ENCODE measurements around the gene CCDC13. TPM values are rescaled to one million over a fixed set of nuclear protein-coding genes. Genes with fewer than 3 reads are reported as not detected.
A peak's percentile ranks its signal among the peaks of the same experiment; 100 is the strongest.

CCDC13 gene
- total and polyA plus RNA-seq, 2 of the 13 experiments (the other 11 are each of a cell fraction or from before 2014, with no cell fraction given), result 0.22 to 0.51 TPM

DNA sequence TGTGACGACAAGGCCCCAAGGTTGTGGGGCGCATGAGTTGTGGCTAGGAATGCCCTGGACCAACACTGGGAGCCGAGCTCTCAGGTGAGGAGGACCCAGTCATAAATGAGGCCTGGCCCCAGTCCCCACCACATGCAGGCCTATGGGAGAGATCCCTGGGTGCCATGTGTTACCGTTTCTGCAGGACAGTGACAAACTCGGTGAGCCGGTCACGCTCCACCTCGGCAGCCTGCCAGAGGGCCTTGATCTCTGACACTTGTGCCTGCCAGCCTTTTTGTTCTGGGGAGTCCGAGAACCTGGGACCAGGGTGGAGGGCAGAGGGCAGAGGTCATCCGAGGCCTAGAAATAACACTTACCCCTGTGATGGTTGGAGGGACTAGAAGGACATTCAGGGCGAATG is 42.8 kb downstream of the CCDC13 start (continued):
- TF ChIP-seq, protein P1, sequence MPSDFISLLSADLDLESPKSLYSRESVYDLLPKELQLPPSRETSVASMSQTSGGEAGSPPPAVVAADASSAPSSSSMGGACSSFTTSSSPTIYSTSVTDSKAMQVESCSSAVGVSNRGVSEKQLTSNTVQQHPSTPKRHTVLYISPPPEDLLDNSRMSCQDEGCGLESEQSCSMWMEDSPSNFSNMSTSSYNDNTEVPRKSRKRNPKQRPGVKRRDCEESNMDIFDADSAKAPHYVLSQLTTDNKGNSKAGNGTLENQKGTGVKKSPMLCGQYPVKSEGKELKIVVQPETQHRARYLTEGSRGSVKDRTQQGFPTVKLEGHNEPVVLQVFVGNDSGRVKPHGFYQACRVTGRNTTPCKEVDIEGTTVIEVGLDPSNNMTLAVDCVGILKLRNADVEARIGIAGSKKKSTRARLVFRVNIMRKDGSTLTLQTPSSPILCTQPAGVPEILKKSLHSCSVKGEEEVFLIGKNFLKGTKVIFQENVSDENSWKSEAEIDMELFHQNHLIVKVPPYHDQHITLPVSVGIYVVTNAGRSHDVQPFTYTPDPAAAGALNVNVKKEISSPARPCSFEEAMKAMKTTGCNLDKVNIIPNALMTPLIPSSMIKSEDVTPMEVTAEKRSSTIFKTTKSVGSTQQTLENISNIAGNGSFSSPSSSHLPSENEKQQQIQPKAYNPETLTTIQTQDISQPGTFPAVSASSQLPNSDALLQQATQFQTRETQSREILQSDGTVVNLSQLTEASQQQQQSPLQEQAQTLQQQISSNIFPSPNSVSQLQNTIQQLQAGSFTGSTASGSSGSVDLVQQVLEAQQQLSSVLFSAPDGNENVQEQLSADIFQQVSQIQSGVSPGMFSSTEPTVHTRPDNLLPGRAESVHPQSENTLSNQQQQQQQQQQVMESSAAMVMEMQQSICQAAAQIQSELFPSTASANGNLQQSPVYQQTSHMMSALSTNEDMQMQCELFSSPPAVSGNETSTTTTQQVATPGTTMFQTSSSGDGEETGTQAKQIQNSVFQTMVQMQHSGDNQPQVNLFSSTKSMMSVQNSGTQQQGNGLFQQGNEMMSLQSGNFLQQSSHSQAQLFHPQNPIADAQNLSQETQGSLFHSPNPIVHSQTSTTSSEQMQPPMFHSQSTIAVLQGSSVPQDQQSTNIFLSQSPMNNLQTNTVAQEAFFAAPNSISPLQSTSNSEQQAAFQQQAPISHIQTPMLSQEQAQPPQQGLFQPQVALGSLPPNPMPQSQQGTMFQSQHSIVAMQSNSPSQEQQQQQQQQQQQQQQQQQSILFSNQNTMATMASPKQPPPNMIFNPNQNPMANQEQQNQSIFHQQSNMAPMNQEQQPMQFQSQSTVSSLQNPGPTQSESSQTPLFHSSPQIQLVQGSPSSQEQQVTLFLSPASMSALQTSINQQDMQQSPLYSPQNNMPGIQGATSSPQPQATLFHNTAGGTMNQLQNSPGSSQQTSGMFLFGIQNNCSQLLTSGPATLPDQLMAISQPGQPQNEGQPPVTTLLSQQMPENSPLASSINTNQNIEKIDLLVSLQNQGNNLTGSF (CRISPR knock-in tag; IDR thresholded peaks at IDR 0.05), result no peak
- TF ChIP-seq, protein P2, sequence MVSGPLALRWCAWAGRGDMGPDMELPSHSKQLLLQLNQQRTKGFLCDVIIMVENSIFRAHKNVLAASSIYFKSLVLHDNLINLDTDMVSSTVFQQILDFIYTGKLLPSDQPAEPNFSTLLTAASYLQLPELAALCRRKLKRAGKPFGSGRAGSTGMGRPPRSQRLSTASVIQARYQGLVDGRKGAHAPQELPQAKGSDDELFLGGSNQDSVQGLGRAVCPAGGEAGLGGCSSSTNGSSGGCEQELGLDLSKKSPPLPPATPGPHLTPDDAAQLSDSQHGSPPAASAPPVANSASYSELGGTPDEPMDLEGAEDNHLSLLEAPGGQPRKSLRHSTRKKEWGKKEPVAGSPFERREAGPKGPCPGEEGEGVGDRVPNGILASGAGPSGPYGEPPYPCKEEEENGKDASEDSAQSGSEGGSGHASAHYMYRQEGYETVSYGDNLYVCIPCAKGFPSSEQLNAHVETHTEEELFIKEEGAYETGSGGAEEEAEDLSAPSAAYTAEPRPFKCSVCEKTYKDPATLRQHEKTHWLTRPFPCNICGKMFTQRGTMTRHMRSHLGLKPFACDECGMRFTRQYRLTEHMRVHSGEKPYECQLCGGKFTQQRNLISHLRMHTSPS (CRISPR knock-in tag; IDR thresholded peaks at IDR 0.05; ENCODE audit: low read depth), result peak; percentile 36; the same call in 1 of the 2 replicates
- TF ChIP-seq NFE2L1 (CRISPR knock-in tag; IDR thresholded peaks at IDR 0.05; ENCODE audit: borderline replicate concordance) (no peak), JDP2 (CRISPR knock-in tag; IDR thresholded peaks at IDR 0.05; ENCODE audit: borderline replicate concordance) (no peak), NFKBIZ (CRISPR knock-in tag; IDR thresholded peaks at IDR 0.05) (no peak), CBX2 (IDR thresholded peaks at IDR 0.05; ENCODE audit: low read depth, low read length) (no peak), CBX2 (CRISPR knock-in tag; IDR thresholded peaks at IDR 0.05; ENCODE audit: low read depth) (no peak), HDAC6 (IDR thresholded peaks at IDR 0.05; ENCODE audit: low read depth, low read length) (no peak), HDAC1 (CRISPR knock-in tag; IDR thresholded peaks at IDR 0.05) (no peak), SMARCE1 (IDR thresholded peaks at IDR 0.05; ENCODE audit: borderline replicate concordance) (no peak), ZNF367 (CRISPR knock-in tag; IDR thresholded peaks at IDR 0.05; ENCODE audit: borderline replicate concordance) (no peak), ZNF510 (CRISPR knock-in tag; IDR thresholded peaks at IDR 0.05; ENCODE audit: low read depth) (no peak), BORCS8-MEF2B (CRISPR knock-in tag; IDR thresholded peaks at IDR 0.05) (no peak), SAP130 (CRISPR knock-in tag; IDR thresholded peaks at IDR 0.05; ENCODE audit: low read depth) (0 out of 2 replicates have a peak, but pooled peaks have one; percentile 11), HMGA1 (CRISPR knock-in tag; conservative IDR thresholded peaks at IDR 0.05) (no peak), TCF12 (IDR thresholded peaks at IDR 0.05) (no peak), TCF12 (CRISPR knock-in tag; IDR thresholded peaks at IDR 0.05) (no peak)
- TF ChIP-seq, protein P3, sequence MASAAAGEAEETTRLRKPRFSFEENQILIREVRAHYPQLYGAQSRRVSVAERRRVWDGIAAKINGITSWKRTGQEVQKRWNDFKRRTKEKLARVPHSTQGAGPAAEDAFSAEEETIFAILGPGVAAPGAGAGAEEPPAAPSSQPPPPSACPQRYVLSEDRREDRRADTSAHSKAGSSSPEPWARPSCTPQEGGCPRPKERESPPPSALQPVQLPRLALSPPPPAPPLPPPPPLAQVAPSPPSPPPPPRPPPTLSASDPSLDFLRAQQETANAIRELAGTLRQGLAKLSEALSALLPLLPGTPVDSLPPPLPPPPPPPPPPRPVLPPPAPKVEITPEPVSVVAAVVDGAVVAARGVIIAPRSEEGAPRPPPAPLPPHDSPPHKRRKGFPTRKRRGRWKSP (CRISPR knock-in tag; IDR thresholded peaks at IDR 0.05), result no peak
- TF ChIP-seq, protein P4, sequence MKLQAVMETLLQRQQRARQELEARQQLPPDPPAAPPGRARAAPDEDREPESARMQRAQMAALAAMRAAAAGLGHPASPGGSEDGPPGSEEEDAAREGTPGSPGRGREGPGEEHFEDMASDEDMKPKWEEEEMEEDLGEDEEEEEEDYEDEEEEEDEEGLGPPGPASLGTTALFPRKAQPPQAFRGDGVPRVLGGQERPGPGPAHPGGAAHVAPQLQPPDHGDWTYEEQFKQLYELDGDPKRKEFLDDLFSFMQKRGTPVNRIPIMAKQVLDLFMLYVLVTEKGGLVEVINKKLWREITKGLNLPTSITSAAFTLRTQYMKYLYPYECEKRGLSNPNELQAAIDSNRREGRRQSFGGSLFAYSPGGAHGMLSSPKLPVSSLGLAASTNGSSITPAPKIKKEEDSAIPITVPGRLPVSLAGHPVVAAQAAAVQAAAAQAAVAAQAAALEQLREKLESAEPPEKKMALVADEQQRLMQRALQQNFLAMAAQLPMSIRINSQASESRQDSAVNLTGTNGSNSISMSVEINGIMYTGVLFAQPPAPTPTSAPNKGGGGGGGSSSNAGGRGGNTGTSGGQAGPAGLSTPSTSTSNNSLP (IDR thresholded peaks at IDR 0.05; ENCODE audit: low read depth, low read length), result no peak
- TF ChIP-seq, protein P5, sequence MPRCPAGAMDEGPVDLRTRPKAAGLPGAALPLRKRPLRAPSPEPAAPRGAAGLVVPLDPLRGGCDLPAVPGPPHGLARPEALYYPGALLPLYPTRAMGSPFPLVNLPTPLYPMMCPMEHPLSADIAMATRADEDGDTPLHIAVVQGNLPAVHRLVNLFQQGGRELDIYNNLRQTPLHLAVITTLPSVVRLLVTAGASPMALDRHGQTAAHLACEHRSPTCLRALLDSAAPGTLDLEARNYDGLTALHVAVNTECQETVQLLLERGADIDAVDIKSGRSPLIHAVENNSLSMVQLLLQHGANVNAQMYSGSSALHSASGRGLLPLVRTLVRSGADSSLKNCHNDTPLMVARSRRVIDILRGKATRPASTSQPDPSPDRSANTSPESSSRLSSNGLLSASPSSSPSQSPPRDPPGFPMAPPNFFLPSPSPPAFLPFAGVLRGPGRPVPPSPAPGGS (CRISPR knock-in tag; IDR thresholded peaks at IDR 0.05), result no peak

Data from HepG2 (cell line).